ENCODE data around the gene CD320.
"Not testable (repeated sequence)": the region's sequence is repeated elsewhere in the genome, so short reads cannot be mapped to it uniquely, and the experiment has no call there.

CD320 gene

DNA sequence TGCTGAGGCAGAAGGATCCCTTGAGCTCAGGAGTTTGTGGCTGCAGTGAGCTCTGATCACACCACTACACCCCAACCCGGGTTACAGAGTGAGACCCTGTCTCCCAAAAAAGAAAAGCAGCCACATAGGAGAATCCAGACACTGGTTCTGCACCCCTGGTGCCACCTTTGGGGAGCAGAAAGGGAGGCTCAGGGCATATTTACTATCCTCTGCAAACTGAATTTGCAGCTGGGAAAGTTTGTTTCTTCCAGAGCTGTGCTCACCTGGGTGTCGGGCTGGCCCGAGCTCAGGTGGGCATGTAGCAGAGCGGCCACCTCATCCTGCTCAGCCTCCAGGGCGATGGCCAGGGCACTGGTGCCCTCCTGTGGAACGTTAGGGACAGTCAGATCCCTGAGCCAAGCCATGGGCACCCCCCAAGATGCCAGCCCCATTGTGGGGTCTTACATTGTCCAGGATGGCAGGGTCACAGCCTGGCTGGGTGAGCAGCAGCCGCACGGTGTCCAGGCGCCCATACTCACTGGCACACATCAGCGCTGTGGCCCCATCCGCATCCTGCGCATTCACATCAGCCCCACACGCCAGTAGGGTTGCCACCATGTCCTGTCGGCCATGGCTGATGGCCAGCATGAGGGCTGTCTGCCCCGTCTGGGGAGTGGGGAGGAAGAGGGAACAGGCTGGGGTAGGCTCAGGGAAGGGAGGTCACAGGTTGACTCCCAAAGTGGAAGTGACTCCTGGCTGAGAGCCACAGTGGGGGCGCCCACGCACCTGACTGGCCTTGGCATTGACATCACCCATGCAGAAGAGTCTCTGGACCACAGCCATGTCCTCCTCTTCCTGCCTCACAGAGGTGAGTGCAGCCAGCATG, 16.3 kb upstream of the CD320 start:
- 0 out of 22 replicates have a peak overlapping the region, but pooled peaks of 1 of the 11 experiments have one; percentile 11 for H3K27ac ChIP-seq
- peaks cover 22 to 33% (median 28%) of the 10 kb centered on the region in 11 experiments for H3K36me3 ChIP-seq
- H3K9me3 ChIP-seq (replicated peaks in 1 of 11) = peaks cover 0 to 12% (median 3%) of the 10 kb centered on the region in 11 experiments; a peak in 7 of 22 replicates
- peaks cover 27 to 40% (median 32%) of the 10 kb centered on the region in 10 experiments for H3K4me1 ChIP-seq
- H4K20me1 ChIP-seq = peaks cover 20 to 37% (median 33%) of the 10 kb centered on the region in 11 experiments; a peak in 21 of 22 replicates
- no peak for TF ChIP-seq Cebpa-rat (IDR thresholded peaks at IDR 0.05)
- H3K4me2 ChIP-seq = peak overlapping the region in 8 of 11 experiments; percentile 0 to 100 (median 55); a peak in 8 of 22 replicates
- H3K27me3 ChIP-seq = no peaks in the 10 kb centered on the region
- no peak overlapping the region for H3K4me3 ChIP-seq
- H3K9ac ChIP-seq = peak overlapping the region in 5 of 11 experiments; percentile 98 to 100 (median 99); a peak in 5 of 22 replicates

DNA sequence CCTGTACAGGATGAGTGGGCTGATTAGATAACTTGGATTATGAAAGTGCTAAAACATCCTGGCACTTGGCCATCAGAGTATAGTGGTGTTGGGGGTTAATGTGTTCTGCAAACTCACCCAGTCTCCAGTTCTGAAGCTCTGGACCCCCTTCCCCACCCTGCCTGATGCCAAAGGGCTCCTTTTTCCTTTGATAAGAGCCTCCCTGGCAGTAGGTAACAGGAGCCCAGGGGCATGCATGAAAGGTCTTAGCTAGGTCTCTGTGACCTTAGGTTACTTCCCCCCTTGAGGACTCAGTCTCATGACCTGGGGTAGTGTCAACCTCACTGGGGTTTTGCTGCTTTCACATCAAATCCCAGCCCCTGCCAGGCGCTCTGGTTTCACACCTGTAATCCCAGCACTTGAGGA, 15.6 kb upstream of the CD320 start:
- H4K20me1 ChIP-seq = peaks cover 20 to 37% (median 33%) of the 10 kb centered on the region in 11 experiments; a peak in 21 of 22 replicates
- H3K4me2 ChIP-seq = peak overlapping the region; percentile 91 to 100 (median 99)
- H3K27me3 ChIP-seq = no peaks in the 10 kb centered on the region
- peak overlapping the region in 1 of 11 experiments; percentile 11; a peak in 1 of 22 replicates for H3K27ac ChIP-seq
- peaks cover 33 to 46% (median 38%) of the 10 kb centered on the region in 10 experiments for H3K4me1 ChIP-seq
- no peak for TF ChIP-seq Cebpa-rat (IDR thresholded peaks at IDR 0.05)
- H3K9ac ChIP-seq = peak overlapping the region in 7 of 11 experiments; percentile 34 to 100 (median 99); a peak in 11 of 22 replicates
- peak overlapping the region in 3 of 10 experiments; percentile 90 to 99 (median 93); a peak in 2 of 20 replicates for H3K4me3 ChIP-seq
- H3K9me3 ChIP-seq (replicated peaks in 1 of 11) = peaks cover 0 to 12% (median 3%) of the 10 kb centered on the region in 11 experiments; a peak in 7 of 22 replicates
- peaks cover 22 to 33% (median 28%) of the 10 kb centered on the region in 11 experiments for H3K36me3 ChIP-seq

GRCh38 chr19:8322638-8322997, 14.5 kb upstream of the CD320 start:
- Histone ChIP-seq H3K36me3 (peaks cover 22 to 39% (median 28%) of the 10 kb centered on the region in 11 experiments), H3K4me2 (peak overlapping the region; percentile 91 to 100 (median 99)), H4K20me1 (peaks cover 20 to 37% (median 33%) of the 10 kb centered on the region in 11 experiments; a peak in 21 of 22 replicates), H3K27ac (peak overlapping the region in 10 of 11 experiments; percentile 89 to 99 (median 96); a peak in 20 of 22 replicates), H3K9me3 (replicated peaks in 1 of 11) (peaks cover 0 to 12% (median 3%) of the 10 kb centered on the region in 11 experiments; a peak in 7 of 22 replicates), H3K4me1 (peaks cover 37 to 58% (median 49%) of the 10 kb centered on the region in 10 experiments), H3K4me3 (peak overlapping the region; percentile 82 to 99 (median 94)), H3K9ac (peak overlapping the region; percentile 95 to 100 (median 98)), H3K27me3 (no peaks in the 10 kb centered on the region)
- no peak for TF ChIP-seq Cebpa-rat (IDR thresholded peaks at IDR 0.05)

GRCh38 chr19:8321986-8322637, 14.0 kb upstream of the CD320 start:
- peaks cover 41 to 63% (median 54%) of the 10 kb centered on the region in 10 experiments for H3K4me1 ChIP-seq
- peaks cover 22 to 43% (median 28%) of the 10 kb centered on the region in 11 experiments for H3K36me3 ChIP-seq
- no peak for TF ChIP-seq Cebpa-rat (IDR thresholded peaks at IDR 0.05)
- H3K9me3 ChIP-seq (replicated peaks in 1 of 11) = peaks cover 0 to 11% (median 3%) of the 10 kb centered on the region in 11 experiments; a peak in 7 of 22 replicates
- H3K9ac ChIP-seq = peak overlapping the region; percentile 95 to 100 (median 98)
- H4K20me1 ChIP-seq = peaks cover 20 to 37% (median 33%) of the 10 kb centered on the region in 11 experiments; a peak in 21 of 22 replicates
- peak overlapping the region; percentile 91 to 100 (median 99) for H3K4me2 ChIP-seq
- peak overlapping the region; percentile 82 to 99 (median 94) for H3K4me3 ChIP-seq
- H3K27ac ChIP-seq = peak overlapping the region; percentile 86 to 99 (median 96)
- no peaks in the 10 kb centered on the region for H3K27me3 ChIP-seq

DNA sequence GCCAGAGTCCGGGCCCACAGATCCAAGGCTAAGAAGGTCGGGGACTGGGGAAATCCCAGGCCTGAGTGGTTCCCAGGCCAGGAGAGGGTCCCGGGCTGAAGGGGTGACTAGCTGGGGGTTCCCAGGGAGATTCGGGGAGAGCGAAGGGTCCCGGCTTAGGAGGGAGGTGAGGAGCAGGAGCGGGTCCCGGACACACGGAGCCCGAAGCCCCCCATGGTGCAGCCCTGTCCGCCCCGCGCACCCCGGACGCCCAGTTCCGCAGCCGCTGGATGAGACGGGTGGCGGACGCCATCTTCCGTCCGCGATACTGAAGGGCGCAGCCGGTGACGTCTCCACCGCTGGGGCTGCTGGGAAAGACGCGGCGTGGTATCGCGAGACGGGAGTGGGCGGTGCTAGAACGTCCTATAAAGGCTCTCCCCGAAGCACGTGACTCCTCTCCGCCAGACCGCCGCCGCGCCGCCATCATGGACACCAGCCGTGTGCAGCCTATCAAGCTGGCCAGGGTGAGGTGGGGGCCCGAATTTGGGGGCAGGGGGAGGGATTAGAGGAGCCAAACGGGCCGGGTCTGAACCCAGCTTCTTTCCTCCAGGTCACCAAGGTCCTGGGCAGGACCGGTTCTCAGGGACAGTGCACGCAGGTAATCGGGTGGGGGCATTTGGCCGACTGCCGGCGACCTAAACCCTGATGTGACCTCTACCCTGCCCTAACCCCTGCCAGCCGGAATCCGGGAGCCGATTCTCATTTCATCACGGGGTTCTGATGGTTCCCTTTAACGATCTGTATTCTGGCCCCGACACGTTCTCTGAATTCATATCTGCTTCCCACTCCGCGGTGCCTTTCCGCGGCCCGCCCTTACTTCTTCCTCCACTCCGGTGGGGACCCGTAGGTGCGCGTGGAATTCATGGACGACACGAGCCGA, 13.2 kb upstream of the CD320 start, which contains the start of the genes NDUFA7 and RPS28:
Gene NDUFA7, minus strand, starts transcription at position 309 of the 919 bp plus-strand sequence. Its CDS starts 17 bp downstream, at position 292.
Gene RPS28, plus strand, starts transcription at position 430 of the 919 bp plus-strand sequence. Its CDS starts 35 bp downstream, at position 465.
- peaks cover 23 to 48% (median 33%) of the 10 kb centered on the region in 11 experiments for H3K36me3 ChIP-seq
- H3K27ac ChIP-seq = peak within 1 kb of the TSS; percentile 86 to 99 (median 96)
- H3K4me3 ChIP-seq = peak within 1 kb of the TSS; percentile 82 to 99 (median 94)
- peak within 1 kb of the TSS; percentile 95 to 100 (median 98) for H3K9ac ChIP-seq
- peaks cover 41 to 71% (median 62%) of the 10 kb centered on the region in 10 experiments for H3K4me1 ChIP-seq
- peak within 1 kb of the TSS; percentile 91 to 100 (median 99) for H3K4me2 ChIP-seq
- no peak for TF ChIP-seq Cebpa-rat (IDR thresholded peaks at IDR 0.05)
- H3K9me3 ChIP-seq (replicated peaks in 1 of 11) = peaks cover 0 to 5% (median 0%) of the 10 kb centered on the region in 11 experiments; a peak in 4 of 22 replicates
- H3K27me3 ChIP-seq = no peaks in the 10 kb centered on the region
- peaks cover 26 to 44% (median 35%) of the 10 kb centered on the region in 11 experiments; a peak in 21 of 22 replicates for H4K20me1 ChIP-seq

- H3K27me3 ChIP-seq = no peaks in the 10 kb centered on the region
- peak overlapping the region; percentile 83 to 95 (median 94) for H3K4me2 ChIP-seq
- H3K27ac ChIP-seq = peak overlapping the region; percentile 86 to 99 (median 96)
- H3K4me1 ChIP-seq = peaks cover 41 to 74% (median 64%) of the 10 kb centered on the region in 10 experiments
- peaks cover 27 to 48% (median 36%) of the 10 kb centered on the region in 11 experiments; a peak in 21 of 22 replicates for H4K20me1 ChIP-seq
- H3K9me3 ChIP-seq (replicated peaks in 1 of 11) = no peaks in the 10 kb centered on the region
- no peak for TF ChIP-seq Cebpa-rat (IDR thresholded peaks at IDR 0.05)
- peak overlapping the region; percentile 82 to 99 (median 94) for H3K4me3 ChIP-seq
- H3K36me3 ChIP-seq = peaks cover 30 to 55% (median 40%) of the 10 kb centered on the region in 11 experiments
- H3K9ac ChIP-seq = peak overlapping the region; percentile 95 to 100 (median 98)
Measured at GRCh38 chr19:8320564-8321066, 12.5 kb upstream of the CD320 start.

DNA sequence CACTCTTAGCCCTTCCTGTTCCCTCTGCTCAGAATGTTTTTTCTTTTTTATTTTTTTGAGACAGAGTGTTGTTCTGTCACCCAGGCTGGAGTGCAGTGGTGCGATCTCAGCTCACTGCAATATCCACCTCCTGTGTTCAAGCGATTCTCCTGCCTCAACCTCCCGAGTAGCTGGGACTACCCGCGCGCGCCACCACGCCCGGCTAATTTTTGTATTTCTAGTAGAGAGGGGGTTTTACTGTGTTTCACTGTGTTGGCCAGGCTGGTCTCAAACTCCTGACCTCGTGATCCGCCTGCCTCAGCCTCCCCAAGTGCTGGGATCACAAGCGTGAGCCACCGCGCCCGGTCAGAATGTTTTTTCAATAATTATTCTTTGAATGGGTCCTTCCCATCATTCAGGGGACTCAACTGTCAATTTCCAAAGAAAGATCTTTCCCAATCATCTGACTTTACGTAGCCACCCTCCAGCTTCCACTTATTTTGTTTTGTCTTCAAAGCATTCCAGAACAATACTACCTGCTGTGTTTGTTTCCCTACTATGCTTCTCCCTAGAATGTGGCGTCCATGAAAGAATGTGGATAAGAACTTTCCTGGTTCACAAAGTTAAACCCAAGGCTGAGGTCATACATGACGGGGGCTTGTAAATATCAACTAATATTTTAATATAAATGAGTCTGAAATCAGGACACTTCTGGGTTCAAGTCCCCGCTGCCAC, 11.8 kb upstream of the CD320 start:
- Histone ChIP-seq H3K36me3 (peaks cover 37 to 61% (median 46%) of the 10 kb centered on the region in 11 experiments), H3K9ac (peak overlapping the region; percentile 95 to 100 (median 98)), H3K4me2 (peak overlapping the region; percentile 83 to 95 (median 94)), H4K20me1 (peaks cover 27 to 49% (median 34%) of the 10 kb centered on the region in 11 experiments; a peak in 21 of 22 replicates), H3K9me3 (replicated peaks in 1 of 11) (no peaks in the 10 kb centered on the region), H3K4me1 (peaks cover 41 to 74% (median 64%) of the 10 kb centered on the region in 10 experiments), H3K27me3 (no peaks in the 10 kb centered on the region), H3K4me3 (peak overlapping the region; percentile 82 to 99 (median 94)), H3K27ac (peak overlapping the region; percentile 86 to 99 (median 96); a peak in 21 of 22 replicates)
- TF ChIP-seq Cebpa-rat (IDR thresholded peaks at IDR 0.05) = no peak

DNA sequence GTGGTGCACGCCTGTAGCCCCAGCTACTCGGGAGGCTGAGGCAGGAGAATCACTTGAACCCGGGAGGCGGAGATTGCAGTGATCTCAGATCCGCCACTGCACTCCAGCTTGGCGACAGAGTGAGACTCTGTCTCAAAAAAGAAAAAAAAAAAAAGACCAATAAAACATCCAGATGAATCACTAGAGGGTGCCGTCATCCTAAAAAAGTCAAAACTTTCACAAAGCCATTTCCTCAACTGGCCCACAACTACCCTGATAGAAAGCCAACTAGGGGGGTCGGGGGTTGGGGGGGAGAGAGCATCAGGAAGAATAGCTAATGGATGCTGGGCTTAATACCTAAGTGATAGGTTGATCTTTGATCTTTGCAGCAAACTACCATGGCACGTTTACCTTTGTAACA, 10.7 kb upstream of the CD320 start:
- H3K9me3 ChIP-seq (replicated peaks in 1 of 11); H3K27ac ChIP-seq; H3K27me3 ChIP-seq; H3K4me3 ChIP-seq: not testable (repeated sequence)
- Histone ChIP-seq H4K20me1 (peaks cover 18 to 38% (median 24%) of the 10 kb centered on the region in 11 experiments; a peak in 21 of 22 replicates), H3K4me1 (peaks cover 38 to 63% (median 59%) of the 10 kb centered on the region in 10 experiments), H3K36me3 (peaks cover 42 to 61% (median 48%) of the 10 kb centered on the region in 11 experiments), H3K9ac (peak overlapping the region in 2 of 11 experiments; percentile 9 to 10; a peak in 2 of 22 replicates), H3K4me2 (peak overlapping the region; percentile 14 to 95 (median 92); a peak in 14 of 22 replicates)

Data from BLaER1 treated with 17β-estradiol and CSF1 and Interleukin-3, amounts not matched to agents 10 nM and 100 nM (cell line).